ENCODE data around the gene CYTIP.

DNA sequence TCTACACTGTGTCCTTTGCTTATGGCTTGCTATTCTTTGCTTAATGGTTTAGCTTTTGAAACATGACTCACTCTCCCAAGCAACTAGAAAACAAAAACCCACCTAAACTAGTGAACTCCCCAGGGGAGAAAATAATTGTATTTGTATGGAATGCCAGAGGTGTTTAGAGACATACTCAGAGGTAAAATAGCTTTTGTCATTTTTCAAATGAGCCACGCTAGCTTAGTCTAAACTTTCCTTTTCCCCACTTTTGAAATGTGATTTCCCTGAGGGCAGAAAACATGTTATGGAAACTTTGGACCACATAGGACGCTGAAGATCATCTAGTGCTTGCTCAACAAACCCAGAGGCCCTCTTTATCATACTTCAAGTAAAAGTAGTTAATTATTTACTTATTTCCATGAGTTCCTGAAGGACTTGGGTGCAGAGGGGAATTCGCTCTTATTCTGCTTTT lies 16.5 kb upstream of the CYTIP start:
- TF ChIP-seq CTCF (IDR thresholded peaks at IDR 0.05) (no peak), POLR2A (IDR thresholded peaks at IDR 0.05) (no peak)
